H9 (cell line): ENCODE results near the gene FHIT. TPM values are rescaled to one million over a fixed set of nuclear protein-coding genes. Genes with fewer than 3 reads are reported as not detected.

Experiments
- DNase-seq: peaks from one replicate; pipeline ENCODE4 v3.0.0-alpha.2; 2017
- H2AFZ ChIP-seq: one replicate; pipeline ENCODE4 v1.6.1; 2013; ENCODE audit warnings: mild to moderate bottlenecking, low read length, control low read depth, moderate library complexity
- H2AK5ac ChIP-seq: 2 replicates; pipeline ENCODE4 v1.6.1; 2013; ENCODE audit warnings: low read length, control low read depth, mixed read lengths; ENCODE audit not compliant: insufficient read length
- H2BK120ac ChIP-seq: one replicate; pipeline ENCODE4 v1.6.1; 2013; ENCODE audit warnings: low read depth, mild to moderate bottlenecking, low read length, control low read depth, inconsistent platforms; ENCODE audit not compliant: poor library complexity, severe bottlenecking
- H2BK12ac ChIP-seq: 2 replicates; pipeline ENCODE4 v1.6.1; 2013; ENCODE audit warnings: low read length, control low read depth, mixed read lengths, low read depth; ENCODE audit not compliant: insufficient read length
- H2BK15ac ChIP-seq: 2 replicates; pipeline ENCODE4 v1.6.1; 2013; ENCODE audit warnings: low read depth, low read length, control low read depth
- H2BK20ac ChIP-seq: one replicate; pipeline ENCODE4 v1.6.1; 2013; ENCODE audit warnings: low read depth, mild to moderate bottlenecking, low read length, control low read depth, inconsistent platforms; ENCODE audit not compliant: poor library complexity, severe bottlenecking
- H2BK5ac ChIP-seq: 2 replicates; pipeline ENCODE4 v1.6.1; 2013; ENCODE audit warnings: low read length, control low read depth, mixed read lengths; ENCODE audit not compliant: insufficient read length
- H3K14ac ChIP-seq: 2 replicates; pipeline ENCODE4 v1.6.1; 2013; ENCODE audit warnings: low read length, control low read depth; ENCODE audit not compliant: insufficient read depth
- H3K18ac ChIP-seq: 2 replicates; pipeline ENCODE4 v1.6.1; 2013; ENCODE audit warnings: low read depth, mild to moderate bottlenecking, mixed read lengths, low read length, control low read depth; ENCODE audit not compliant: insufficient read length
- H3K23ac ChIP-seq: 2 replicates; pipeline ENCODE4 v1.6.1; 2013; ENCODE audit warnings: low read length, control low read depth, mixed read lengths, low read depth; ENCODE audit not compliant: insufficient read length
- H3K23me2 ChIP-seq: 2 replicates; pipeline ENCODE4 v1.6.1; 2013; ENCODE audit warnings: low read depth, mild to moderate bottlenecking, mixed read lengths, low read length, control low read depth; ENCODE audit not compliant: insufficient read length, poor library complexity, severe bottlenecking
- H3K27ac ChIP-seq: 2 replicates; pipeline ENCODE4 v1.5.1; 2013; ENCODE audit warnings: low read length, control low read depth, mixed read lengths, low read depth; ENCODE audit not compliant: insufficient read length
- H3K27me3 ChIP-seq: 2 replicates; pipeline ENCODE4 v1.6.1; 2013; ENCODE audit warnings: low read length, control low read depth, inconsistent platforms; ENCODE audit not compliant: insufficient read depth
- H3K4ac ChIP-seq: 2 replicates; pipeline ENCODE4 v1.6.1; 2013; ENCODE audit warnings: low read depth, mild to moderate bottlenecking, control low read depth, inconsistent platforms, low read length, moderate library complexity
- H3K4me1 ChIP-seq: 2 replicates; pipeline ENCODE4 v1.6.1; 2013; ENCODE audit warnings: low read length, control low read depth, inconsistent platforms; ENCODE audit not compliant: insufficient read depth
- H3K4me2 ChIP-seq: 2 replicates; pipeline ENCODE4 v1.6.1; 2013; ENCODE audit warnings: low read length, control low read depth, mixed read lengths; ENCODE audit not compliant: insufficient read length, insufficient read depth
- H3K56ac ChIP-seq: 2 replicates; pipeline ENCODE4 v1.6.1; 2013; ENCODE audit warnings: low read depth, mild to moderate bottlenecking, mixed read lengths, low read length, control low read depth; ENCODE audit not compliant: insufficient read length
- H3K79me1 ChIP-seq: 2 replicates; pipeline ENCODE4 v1.6.1; 2013; ENCODE audit warnings: low read depth, mild to moderate bottlenecking, moderate library complexity, low read length, control low read depth, inconsistent platforms; ENCODE audit not compliant: insufficient read depth, poor library complexity, severe bottlenecking
- H3K79me2 ChIP-seq: 2 replicates; pipeline ENCODE4 v1.6.1; 2013; ENCODE audit warnings: low read length, control low read depth, inconsistent platforms; ENCODE audit not compliant: insufficient read depth
- H3K9ac ChIP-seq: 2 replicates; pipeline ENCODE4 v1.6.1; 2013; ENCODE audit warnings: low read length, control low read depth, mixed read lengths; ENCODE audit not compliant: insufficient read length; ENCODE audit errors: extremely low read depth
- H3K9me3 ChIP-seq: one replicate; pipeline ENCODE4 v1.6.1; 2013; ENCODE audit warnings: low read depth, low read length, inconsistent platforms; ENCODE audit not compliant: control insufficient read depth
- H3T11ph ChIP-seq: one replicate; pipeline ENCODE4 v1.6.1; 2013; ENCODE audit warnings: mild to moderate bottlenecking, low read length, control low read depth, inconsistent platforms
- H4K20me1 ChIP-seq: one replicate; pipeline ENCODE4 v1.6.1; 2013; ENCODE audit not compliant: control insufficient read depth, insufficient read length, insufficient read depth
- H4K5ac ChIP-seq: 2 replicates; pipeline ENCODE4 v1.6.1; 2013; ENCODE audit warnings: low read depth, mild to moderate bottlenecking, mixed read lengths, low read length, control low read depth; ENCODE audit not compliant: insufficient read length
- H4K8ac ChIP-seq: replicated peaks from 2 replicates; pipeline ENCODE4 v1.6.1; 2013; ENCODE audit warnings: low read length, control low read depth, mixed read lengths, low read depth; ENCODE audit not compliant: insufficient read length
- H4K91ac ChIP-seq: 2 replicates; pipeline ENCODE4 v1.6.1; 2013; ENCODE audit warnings: low read depth, mild to moderate bottlenecking, moderate library complexity, mixed read lengths, low read length, control low read depth; ENCODE audit not compliant: insufficient read length
- H3K27ac Mint-ChIP-seq, 3 experiments: 2 replicates in 2 of 3; 3 replicates in 1 of 3; pipeline ENCODE4 v1.8.0; 2020 to 2021; ENCODE audit warnings: mixed read lengths in 3 of 3, mild to moderate bottlenecking in 1 of 3, moderate library complexity in 1 of 3
- H3K27me3 Mint-ChIP-seq: 2 replicates; pipeline ENCODE4 v1.8.0; 2021; ENCODE audit warnings: low read depth, mild to moderate bottlenecking, moderate library complexity, mixed read lengths
- H3K36me3 Mint-ChIP-seq, 3 experiments: 2 replicates in 2 of 3; 3 replicates in 1 of 3; pipeline ENCODE4 v1.8.0; 2020 to 2021; ENCODE audit warnings: low read depth in 3 of 3, mixed read lengths in 3 of 3; ENCODE audit not compliant: insufficient read depth in 1 of 3
- H3K4me1 Mint-ChIP-seq, 2 experiments: 2 replicates each; pipeline ENCODE4 v1.8.0; 2020; ENCODE audit warnings: mixed read lengths in 2 of 2
- H3K4me3 Mint-ChIP-seq, 2 experiments: 2 replicates in 1 of 2; 3 replicates in 1 of 2; pipeline ENCODE4 v1.8.0; 2020 to 2021; ENCODE audit warnings: mild to moderate bottlenecking in 2 of 2, mixed read lengths in 2 of 2, moderate library complexity in 1 of 2
- H3K9me3 Mint-ChIP-seq, 2 experiments: 2 replicates in 1 of 2; 3 replicates in 1 of 2; pipeline ENCODE4 v1.8.0; 2020; ENCODE audit warnings: mild to moderate bottlenecking in 2 of 2, mixed read lengths in 2 of 2, moderate library complexity in 1 of 2
- WGBS: extraction: QIAGEN DNeasy Blood & Tissue Kit; methylation state at CpG from one replicate; pipeline ENCODE4 v1.1.7; 2013; ENCODE audit warnings: missing lambda C conversion rate, low lambda C conversion rate, mixed read lengths; ENCODE audit not compliant: insufficient read length; ENCODE audit errors: extremely low coverage; 5-methylcytosine and 5-hydroxymethylcytosine counted together
- total RNA-seq: library from RNA; stranded (reverse); gene quantifications from 2 replicates; pipeline ENCODE4 v1.2.1, GENCODE V29; 2021
- TF ChIP-seq, protein P1 (sequence below): fragments of 200-600 bp; sonication (generic); conservative IDR thresholded peaks from 3 replicates; pipeline ENCODE4 v1.8.0; 2021; ENCODE audit warnings: antibody characterized with exemption, mild to moderate bottlenecking

Gene FHIT
- total RNA-seq, 1 experiment from 2014 or later = 3.0 TPM

DNA sequence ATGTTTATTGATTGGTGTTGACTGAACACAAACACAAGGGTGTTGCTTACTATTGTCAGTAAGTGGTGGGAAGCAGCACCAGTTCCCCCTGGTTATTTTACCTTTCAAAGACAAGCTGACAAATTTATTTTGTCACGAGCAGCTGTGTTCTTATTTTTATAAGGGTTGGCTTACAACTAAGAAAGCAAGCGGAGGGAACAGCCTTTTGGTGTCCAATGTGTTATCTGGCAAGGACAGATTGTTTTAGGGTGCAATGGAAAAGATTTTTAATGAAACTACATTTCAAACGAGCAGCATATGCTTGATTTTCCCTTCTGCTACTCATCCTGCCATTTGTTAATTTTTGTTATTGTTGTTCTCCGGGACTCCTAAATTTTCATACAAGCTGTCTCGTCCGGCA, 1280.9 kb downstream of the FHIT start:
- H3K27ac ChIP-seq = no peak overlapping the region
- no peak overlapping the region for H3K27ac Mint-ChIP-seq
- no peak overlapping the region for H3K14ac ChIP-seq
- no peaks in the 10 kb centered on the region; a peak in 1 of 5 replicates for H3K9me3 Mint-ChIP-seq
- no peaks in the 10 kb centered on the region for H3K9me3 ChIP-seq
- no peaks in the 10 kb centered on the region for H3K4me1 ChIP-seq
- H3K23ac ChIP-seq = no peak overlapping the region
- H2BK120ac ChIP-seq = no peak overlapping the region
- no peak overlapping the region for H3K56ac ChIP-seq
- no peak overlapping the region for H3K4me2 ChIP-seq
- H3K79me2 ChIP-seq = no peaks in the 10 kb centered on the region
- H3K27me3 Mint-ChIP-seq = no peaks in the 10 kb centered on the region
- no peak overlapping the region for H4K8ac ChIP-seq
- H2BK20ac ChIP-seq = no peak overlapping the region
- no peak overlapping the region for H2BK15ac ChIP-seq
- H4K91ac ChIP-seq = no peak overlapping the region
- H4K5ac ChIP-seq = no peak overlapping the region
- no peaks in the 10 kb centered on the region for H3K27me3 ChIP-seq
- TF ChIP-seq, protein P1, sequence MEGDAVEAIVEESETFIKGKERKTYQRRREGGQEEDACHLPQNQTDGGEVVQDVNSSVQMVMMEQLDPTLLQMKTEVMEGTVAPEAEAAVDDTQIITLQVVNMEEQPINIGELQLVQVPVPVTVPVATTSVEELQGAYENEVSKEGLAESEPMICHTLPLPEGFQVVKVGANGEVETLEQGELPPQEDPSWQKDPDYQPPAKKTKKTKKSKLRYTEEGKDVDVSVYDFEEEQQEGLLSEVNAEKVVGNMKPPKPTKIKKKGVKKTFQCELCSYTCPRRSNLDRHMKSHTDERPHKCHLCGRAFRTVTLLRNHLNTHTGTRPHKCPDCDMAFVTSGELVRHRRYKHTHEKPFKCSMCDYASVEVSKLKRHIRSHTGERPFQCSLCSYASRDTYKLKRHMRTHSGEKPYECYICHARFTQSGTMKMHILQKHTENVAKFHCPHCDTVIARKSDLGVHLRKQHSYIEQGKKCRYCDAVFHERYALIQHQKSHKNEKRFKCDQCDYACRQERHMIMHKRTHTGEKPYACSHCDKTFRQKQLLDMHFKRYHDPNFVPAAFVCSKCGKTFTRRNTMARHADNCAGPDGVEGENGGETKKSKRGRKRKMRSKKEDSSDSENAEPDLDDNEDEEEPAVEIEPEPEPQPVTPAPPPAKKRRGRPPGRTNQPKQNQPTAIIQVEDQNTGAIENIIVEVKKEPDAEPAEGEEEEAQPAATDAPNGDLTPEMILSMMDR = no peak
- H3K18ac ChIP-seq = no peak overlapping the region
- no peaks in the 10 kb centered on the region for H3K23me2 ChIP-seq
- no peak overlapping the region for H3K4ac ChIP-seq
- H3T11ph ChIP-seq = no peak overlapping the region
- no peak overlapping the region for H3K4me3 Mint-ChIP-seq
- no CpG with 5 or more reads among the region's 6 CpGs for WGBS
- no peaks in the 10 kb centered on the region for H4K20me1 ChIP-seq
- H3K4me1 Mint-ChIP-seq = peaks cover 9% of the 10 kb centered on the region in 2 experiments
- H3K79me1 ChIP-seq = no peaks in the 10 kb centered on the region
- no peak overlapping the region for H2BK12ac ChIP-seq
- H2BK5ac ChIP-seq = no peak overlapping the region
- no peak overlapping the region for H2AK5ac ChIP-seq
- DNase-seq = no peak
- H2AFZ ChIP-seq = no peak overlapping the region
- no peak overlapping the region for H3K9ac ChIP-seq
- no peaks in the 10 kb centered on the region for H3K36me3 Mint-ChIP-seq
